Activated CD4-positive, alpha-beta T cell treated with anti-CD3 and anti-CD28 coated beads for 1 hour (primary cell): ENCODE results near the gene MESP1.

Experiments used
- DNase-seq: peaks from one replicate; pipeline ENCODE4 v3.0.0-alpha.2; 2020

MESP1 gene

DNA sequence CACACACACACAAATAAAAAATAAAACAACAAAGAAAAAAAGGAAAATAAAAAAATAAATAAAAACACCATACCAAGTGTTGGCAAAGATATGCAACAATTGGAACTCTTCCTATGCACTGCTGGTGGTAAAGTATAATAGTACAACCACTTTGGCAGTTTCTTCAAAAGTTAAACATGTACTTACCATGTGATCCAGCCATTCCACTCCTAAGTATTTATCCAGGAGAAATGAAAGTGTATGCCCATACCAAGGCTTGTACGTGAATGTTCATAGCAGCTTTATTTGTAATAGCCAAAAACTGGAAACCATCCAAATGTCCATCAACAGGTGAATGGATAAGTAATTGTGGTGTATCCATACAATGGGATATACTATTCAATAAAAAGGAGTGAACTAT, 43.5 kb downstream of the MESP1 start:
- no peak for DNase-seq

GRCh38 chr15:89704411-89704810, 46.6 kb downstream of the MESP1 start:
- no peak for DNase-seq
